ENCODE data around the gene RALY. TPM values are rescaled to one million over a fixed set of nuclear protein-coding genes. Genes with fewer than 3 reads are reported as not detected.

The RALY gene
- total RNA-seq, 2 donors from 2014 or later = 74.2 to 86.4 TPM

DNA sequence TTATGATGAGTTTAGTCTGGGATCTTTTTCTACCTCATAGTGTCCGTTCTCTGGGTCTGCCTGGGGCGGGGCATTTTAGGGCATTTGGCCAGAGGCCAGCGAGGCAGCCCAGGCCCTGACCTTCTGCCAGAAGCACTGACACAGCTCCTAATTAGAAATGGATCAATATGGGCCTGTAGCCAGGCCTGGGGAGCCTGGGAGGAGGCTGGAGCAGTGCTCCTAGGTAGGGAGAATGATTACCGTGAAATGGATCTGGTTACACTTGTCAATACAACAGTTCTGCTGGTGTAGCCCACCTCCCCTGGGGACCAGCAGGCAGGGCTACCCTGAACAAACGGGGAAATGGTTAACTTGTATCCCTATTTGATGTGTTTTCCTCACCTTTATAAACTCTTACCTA, 23.0 kb downstream of the RALY start:
- Histone ChIP-seq H3K27ac (no peak overlapping the region), H3K4me3 (no peak overlapping the region), H3K4me1 (peaks cover 0 to 60% of the 10 kb centered on the region in 2 donors), H3K27me3 (no peaks in the 10 kb centered on the region), H3K9me3 (no peaks in the 10 kb centered on the region), H3K36me3 (no peaks in the 10 kb centered on the region)
- no peak for DNase-seq (ENCODE audit: low spot score)
- TF ChIP-seq, protein P1, sequence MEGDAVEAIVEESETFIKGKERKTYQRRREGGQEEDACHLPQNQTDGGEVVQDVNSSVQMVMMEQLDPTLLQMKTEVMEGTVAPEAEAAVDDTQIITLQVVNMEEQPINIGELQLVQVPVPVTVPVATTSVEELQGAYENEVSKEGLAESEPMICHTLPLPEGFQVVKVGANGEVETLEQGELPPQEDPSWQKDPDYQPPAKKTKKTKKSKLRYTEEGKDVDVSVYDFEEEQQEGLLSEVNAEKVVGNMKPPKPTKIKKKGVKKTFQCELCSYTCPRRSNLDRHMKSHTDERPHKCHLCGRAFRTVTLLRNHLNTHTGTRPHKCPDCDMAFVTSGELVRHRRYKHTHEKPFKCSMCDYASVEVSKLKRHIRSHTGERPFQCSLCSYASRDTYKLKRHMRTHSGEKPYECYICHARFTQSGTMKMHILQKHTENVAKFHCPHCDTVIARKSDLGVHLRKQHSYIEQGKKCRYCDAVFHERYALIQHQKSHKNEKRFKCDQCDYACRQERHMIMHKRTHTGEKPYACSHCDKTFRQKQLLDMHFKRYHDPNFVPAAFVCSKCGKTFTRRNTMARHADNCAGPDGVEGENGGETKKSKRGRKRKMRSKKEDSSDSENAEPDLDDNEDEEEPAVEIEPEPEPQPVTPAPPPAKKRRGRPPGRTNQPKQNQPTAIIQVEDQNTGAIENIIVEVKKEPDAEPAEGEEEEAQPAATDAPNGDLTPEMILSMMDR (IDR thresholded peaks at IDR 0.05) = no peak

DNA sequence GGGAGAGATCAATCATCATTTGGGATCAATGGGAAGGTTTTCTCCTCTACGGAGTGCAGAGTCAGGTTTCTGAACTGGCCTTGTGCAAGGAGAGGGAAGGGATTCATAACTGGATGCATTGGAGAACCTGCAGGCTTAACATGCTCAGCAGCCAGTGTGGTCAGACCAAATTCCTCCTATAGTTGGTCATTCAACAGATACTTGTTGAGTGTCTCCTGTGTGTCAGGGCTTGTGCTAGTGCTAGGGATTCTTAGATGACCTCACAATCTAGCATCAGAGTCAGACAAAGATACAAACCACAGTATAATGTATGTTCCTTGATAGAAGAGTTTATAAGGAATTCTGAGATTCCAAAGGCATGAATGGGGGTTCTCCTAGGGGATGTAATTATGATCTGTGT, 23.9 kb downstream of the RALY start:
- H3K27ac ChIP-seq = no peak overlapping the region
- no peaks in the 10 kb centered on the region for H3K36me3 ChIP-seq
- H3K4me3 ChIP-seq = no peak overlapping the region
- H3K27me3 ChIP-seq = no peaks in the 10 kb centered on the region
- TF ChIP-seq, protein P1 (IDR thresholded peaks at IDR 0.05) = no peak
- H3K9me3 ChIP-seq = no peaks in the 10 kb centered on the region
- DNase-seq (ENCODE audit: low spot score) = no peak
- H3K4me1 ChIP-seq = peaks cover 0 to 58% of the 10 kb centered on the region in 2 donors

DNA sequence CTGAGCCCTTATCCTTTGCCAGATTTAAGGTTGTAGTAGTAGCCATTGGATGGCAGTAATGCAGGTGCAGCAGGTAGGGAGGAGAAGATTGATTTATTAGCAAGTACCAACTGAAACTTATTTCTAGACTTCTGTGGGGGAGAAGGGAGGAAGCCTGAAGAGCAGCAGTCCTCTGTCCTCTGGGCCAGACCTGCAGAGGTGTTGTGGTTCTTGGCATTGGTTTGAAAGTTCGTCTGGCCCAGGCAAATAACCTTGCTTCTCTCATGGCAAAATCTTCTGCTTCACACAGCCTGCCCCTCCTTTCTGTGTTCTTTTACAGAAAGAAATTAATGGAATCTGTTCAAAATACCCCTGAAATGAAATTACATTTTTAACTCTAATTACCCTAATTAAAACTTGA, 24.5 kb downstream of the RALY start:
- Histone ChIP-seq H3K36me3 (no peaks in the 10 kb centered on the region), H3K4me3 (no peak overlapping the region), H3K27ac (no peak overlapping the region), H3K4me1 (peaks cover 0 to 59% of the 10 kb centered on the region in 2 donors), H3K9me3 (no peaks in the 10 kb centered on the region), H3K27me3 (no peaks in the 10 kb centered on the region)
- TF ChIP-seq, protein P1 (IDR thresholded peaks at IDR 0.05) = no peak
- DNase-seq (ENCODE audit: low spot score) = no peak

DNA sequence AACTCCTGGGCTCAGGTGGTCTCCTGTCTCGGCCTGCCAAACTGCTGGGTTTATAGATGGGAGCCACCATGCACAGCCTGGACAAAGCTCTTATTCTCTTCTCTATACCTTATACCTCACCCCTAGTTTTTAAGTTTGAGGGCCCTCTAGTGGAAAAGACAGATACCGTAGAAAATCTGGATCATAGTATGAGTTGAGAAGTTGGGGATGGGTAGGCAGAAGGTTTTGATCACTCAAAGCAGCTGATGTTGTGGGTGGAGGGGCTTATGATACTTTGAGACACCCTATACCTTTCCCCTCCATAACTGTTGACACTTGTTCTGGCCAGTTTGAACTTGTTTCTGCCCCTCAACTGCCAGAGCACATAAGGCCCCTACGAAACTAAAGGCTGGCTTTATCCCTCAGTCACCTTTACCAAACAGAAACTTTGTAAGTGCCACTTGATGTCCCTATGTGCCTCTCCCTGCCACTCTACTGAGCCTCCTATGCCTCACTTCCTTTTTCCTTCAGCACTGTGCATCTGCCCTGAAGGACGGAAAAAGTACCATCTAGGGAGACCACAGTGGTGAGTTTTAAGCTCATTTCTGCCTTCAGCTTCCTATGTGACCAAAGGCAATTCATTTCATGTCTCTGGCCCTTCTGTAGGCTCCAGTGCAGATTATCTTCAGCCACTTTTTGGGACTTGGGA, 28.6 kb downstream of the RALY start:
- H3K27me3 ChIP-seq = no peaks in the 10 kb centered on the region
- H3K36me3 ChIP-seq = no peaks in the 10 kb centered on the region
- H3K27ac ChIP-seq = no peak overlapping the region
- peaks cover 0 to 64% of the 10 kb centered on the region in 2 donors for H3K4me1 ChIP-seq
- no peaks in the 10 kb centered on the region for H3K9me3 ChIP-seq
- no peak overlapping the region for H3K4me3 ChIP-seq
- TF ChIP-seq, protein P1 (IDR thresholded peaks at IDR 0.05) = no peak
- no peak for DNase-seq (ENCODE audit: low spot score)

DNA sequence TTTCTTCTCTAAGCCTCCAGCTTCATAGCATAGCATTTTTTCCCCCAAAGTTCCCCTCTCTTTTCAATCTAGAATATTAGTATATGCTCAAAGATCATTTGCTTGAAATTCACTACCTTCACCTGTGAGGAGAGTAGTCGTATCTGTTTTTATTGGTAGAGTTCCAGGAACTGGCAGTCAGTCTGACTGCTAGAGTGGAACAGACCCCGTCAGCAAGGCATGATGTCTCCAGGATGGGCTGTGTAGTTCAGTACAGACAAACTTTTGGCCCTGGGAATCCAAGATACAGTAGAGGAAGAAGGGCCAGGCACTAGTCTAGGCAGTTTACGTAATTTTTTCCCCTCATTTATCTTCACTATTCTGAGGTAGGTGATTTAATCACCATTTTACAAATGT, 29.1 kb downstream of the RALY start:
- peaks cover 0 to 62% of the 10 kb centered on the region in 2 donors for H3K4me1 ChIP-seq
- no peak overlapping the region for H3K27ac ChIP-seq

More for the DNA sequence above, 29.1 kb downstream of the RALY start:
- DNase-seq (ENCODE audit: low spot score) = no peak
- Histone ChIP-seq H3K4me3 (no peak overlapping the region), H3K36me3 (no peaks in the 10 kb centered on the region), H3K27me3 (no peaks in the 10 kb centered on the region), H3K9me3 (no peaks in the 10 kb centered on the region)
- TF ChIP-seq, protein P1 (IDR thresholded peaks at IDR 0.05) = no peak
